ENCODE data around the gene COL1A1. TPM values are rescaled to one million over a fixed set of nuclear protein-coding genes. Genes with fewer than 3 reads are reported as not detected.

Gene COL1A1
- total and polyA plus RNA-seq, 2 of the 13 experiments (the other 11 are each of a cell fraction or from before 2014, with no cell fraction given) = 0.05 TPM; not detected in 1

DNA sequence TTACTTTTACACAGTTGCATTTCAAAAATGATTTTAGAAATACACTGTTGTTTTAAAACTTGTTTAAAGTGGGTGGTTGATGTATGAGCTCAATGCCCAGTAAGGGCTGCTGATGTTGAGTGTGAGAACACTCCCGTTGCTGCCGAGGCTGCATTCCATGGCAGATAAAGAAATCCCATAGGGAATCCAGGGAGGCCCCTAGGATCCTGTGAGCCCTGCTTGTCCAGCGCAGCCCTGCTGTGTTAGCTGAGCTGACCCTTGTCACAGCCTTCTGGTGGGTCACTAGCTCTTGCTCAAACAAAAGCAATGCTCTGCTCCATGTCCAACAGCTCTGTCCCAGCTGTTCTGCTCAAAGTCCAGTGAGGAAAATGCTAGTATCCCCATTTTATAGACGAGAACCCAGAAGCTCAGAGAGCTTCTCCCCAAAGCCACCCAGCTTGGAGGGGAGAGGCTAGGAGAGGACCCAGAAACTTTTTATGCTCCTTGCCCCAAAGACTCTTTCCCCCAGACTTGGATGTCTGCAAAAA is 18.6 kb upstream of the COL1A1 start (continued):
- peak; percentile 26 to 34; a peak in 1 of 4 replicates for TF ChIP-seq EP300 (IDR thresholded peaks at IDR 0.05; ENCODE audit: low read depth in 2 of 2, low read length in 2 of 2)
- no peak for TF ChIP-seq EP300 (CRISPR knock-in tag; IDR thresholded peaks at IDR 0.05; ENCODE audit: borderline replicate concordance)
- TF ChIP-seq ZNF652 (CRISPR knock-in tag; IDR thresholded peaks at IDR 0.05; ENCODE audit: borderline replicate concordance, low read depth) = no peak
- no peak for TF ChIP-seq NR1H2 (CRISPR knock-in tag; IDR thresholded peaks at IDR 0.05; ENCODE audit: borderline replicate concordance, low read depth)
- TF ChIP-seq, protein P1, sequence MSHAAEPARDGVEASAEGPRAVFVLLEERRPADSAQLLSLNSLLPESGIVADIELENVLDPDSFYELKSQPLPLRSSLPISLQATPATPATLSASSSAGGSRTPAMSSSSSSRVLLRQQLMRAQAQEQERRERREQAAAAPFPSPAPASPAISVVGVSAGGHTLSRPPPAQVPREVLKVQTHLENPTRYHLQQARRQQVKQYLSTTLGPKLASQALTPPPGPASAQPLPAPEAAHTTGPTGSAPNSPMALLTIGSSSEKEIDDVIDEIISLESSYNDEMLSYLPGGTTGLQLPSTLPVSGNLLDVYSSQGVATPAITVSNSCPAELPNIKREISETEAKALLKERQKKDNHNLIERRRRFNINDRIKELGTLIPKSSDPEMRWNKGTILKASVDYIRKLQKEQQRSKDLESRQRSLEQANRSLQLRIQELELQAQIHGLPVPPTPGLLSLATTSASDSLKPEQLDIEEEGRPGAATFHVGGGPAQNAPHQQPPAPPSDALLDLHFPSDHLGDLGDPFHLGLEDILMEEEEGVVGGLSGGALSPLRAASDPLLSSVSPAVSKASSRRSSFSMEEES (CRISPR knock-in tag; IDR thresholded peaks at IDR 0.05) = no peak
- no peak for TF ChIP-seq NR2F6 (IDR thresholded peaks at IDR 0.05)
- TF ChIP-seq NR2F6 (CRISPR knock-in tag; IDR thresholded peaks at IDR 0.05) = peak; percentile 73; the same call in 1 of the 2 replicates
- TF ChIP-seq, protein P2, sequence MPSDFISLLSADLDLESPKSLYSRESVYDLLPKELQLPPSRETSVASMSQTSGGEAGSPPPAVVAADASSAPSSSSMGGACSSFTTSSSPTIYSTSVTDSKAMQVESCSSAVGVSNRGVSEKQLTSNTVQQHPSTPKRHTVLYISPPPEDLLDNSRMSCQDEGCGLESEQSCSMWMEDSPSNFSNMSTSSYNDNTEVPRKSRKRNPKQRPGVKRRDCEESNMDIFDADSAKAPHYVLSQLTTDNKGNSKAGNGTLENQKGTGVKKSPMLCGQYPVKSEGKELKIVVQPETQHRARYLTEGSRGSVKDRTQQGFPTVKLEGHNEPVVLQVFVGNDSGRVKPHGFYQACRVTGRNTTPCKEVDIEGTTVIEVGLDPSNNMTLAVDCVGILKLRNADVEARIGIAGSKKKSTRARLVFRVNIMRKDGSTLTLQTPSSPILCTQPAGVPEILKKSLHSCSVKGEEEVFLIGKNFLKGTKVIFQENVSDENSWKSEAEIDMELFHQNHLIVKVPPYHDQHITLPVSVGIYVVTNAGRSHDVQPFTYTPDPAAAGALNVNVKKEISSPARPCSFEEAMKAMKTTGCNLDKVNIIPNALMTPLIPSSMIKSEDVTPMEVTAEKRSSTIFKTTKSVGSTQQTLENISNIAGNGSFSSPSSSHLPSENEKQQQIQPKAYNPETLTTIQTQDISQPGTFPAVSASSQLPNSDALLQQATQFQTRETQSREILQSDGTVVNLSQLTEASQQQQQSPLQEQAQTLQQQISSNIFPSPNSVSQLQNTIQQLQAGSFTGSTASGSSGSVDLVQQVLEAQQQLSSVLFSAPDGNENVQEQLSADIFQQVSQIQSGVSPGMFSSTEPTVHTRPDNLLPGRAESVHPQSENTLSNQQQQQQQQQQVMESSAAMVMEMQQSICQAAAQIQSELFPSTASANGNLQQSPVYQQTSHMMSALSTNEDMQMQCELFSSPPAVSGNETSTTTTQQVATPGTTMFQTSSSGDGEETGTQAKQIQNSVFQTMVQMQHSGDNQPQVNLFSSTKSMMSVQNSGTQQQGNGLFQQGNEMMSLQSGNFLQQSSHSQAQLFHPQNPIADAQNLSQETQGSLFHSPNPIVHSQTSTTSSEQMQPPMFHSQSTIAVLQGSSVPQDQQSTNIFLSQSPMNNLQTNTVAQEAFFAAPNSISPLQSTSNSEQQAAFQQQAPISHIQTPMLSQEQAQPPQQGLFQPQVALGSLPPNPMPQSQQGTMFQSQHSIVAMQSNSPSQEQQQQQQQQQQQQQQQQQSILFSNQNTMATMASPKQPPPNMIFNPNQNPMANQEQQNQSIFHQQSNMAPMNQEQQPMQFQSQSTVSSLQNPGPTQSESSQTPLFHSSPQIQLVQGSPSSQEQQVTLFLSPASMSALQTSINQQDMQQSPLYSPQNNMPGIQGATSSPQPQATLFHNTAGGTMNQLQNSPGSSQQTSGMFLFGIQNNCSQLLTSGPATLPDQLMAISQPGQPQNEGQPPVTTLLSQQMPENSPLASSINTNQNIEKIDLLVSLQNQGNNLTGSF (CRISPR knock-in tag; IDR thresholded peaks at IDR 0.05) = no peak
- no peak for TF ChIP-seq ELF1 (CRISPR knock-in tag; IDR thresholded peaks at IDR 0.05)
- TF ChIP-seq, protein P3, sequence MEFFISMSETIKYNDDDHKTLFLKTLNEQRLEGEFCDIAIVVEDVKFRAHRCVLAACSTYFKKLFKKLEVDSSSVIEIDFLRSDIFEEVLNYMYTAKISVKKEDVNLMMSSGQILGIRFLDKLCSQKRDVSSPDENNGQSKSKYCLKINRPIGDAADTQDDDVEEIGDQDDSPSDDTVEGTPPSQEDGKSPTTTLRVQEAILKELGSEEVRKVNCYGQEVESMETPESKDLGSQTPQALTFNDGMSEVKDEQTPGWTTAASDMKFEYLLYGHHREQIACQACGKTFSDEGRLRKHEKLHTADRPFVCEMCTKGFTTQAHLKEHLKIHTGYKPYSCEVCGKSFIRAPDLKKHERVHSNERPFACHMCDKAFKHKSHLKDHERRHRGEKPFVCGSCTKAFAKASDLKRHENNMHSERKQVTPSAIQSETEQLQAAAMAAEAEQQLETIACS (CRISPR knock-in tag; IDR thresholded peaks at IDR 0.05) = no peak
- TF ChIP-seq SSRP1 (CRISPR knock-in tag; IDR thresholded peaks at IDR 0.05) = no peak
- TF ChIP-seq GPN1 (CRISPR knock-in tag; IDR thresholded peaks at IDR 0.05; ENCODE audit: borderline replicate concordance) = no peak
- TF ChIP-seq ZNF772 (CRISPR knock-in tag; IDR thresholded peaks at IDR 0.05) = no peak
- 0 out of 2 replicates have a peak, but pooled peaks have one; percentile 37 for TF ChIP-seq SAP130 (CRISPR knock-in tag; IDR thresholded peaks at IDR 0.05; ENCODE audit: low read depth)
- TF ChIP-seq, protein P4, sequence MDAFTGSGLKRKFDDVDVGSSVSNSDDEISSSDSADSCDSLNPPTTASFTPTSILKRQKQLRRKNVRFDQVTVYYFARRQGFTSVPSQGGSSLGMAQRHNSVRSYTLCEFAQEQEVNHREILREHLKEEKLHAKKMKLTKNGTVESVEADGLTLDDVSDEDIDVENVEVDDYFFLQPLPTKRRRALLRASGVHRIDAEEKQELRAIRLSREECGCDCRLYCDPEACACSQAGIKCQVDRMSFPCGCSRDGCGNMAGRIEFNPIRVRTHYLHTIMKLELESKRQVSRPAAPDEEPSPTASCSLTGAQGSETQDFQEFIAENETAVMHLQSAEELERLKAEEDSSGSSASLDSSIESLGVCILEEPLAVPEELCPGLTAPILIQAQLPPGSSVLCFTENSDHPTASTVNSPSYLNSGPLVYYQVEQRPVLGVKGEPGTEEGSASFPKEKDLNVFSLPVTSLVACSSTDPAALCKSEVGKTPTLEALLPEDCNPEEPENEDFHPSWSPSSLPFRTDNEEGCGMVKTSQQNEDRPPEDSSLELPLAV (CRISPR knock-in tag; conservative IDR thresholded peaks at IDR 0.05; ENCODE audit: low read depth) = no peak
- TF ChIP-seq, protein P5, sequence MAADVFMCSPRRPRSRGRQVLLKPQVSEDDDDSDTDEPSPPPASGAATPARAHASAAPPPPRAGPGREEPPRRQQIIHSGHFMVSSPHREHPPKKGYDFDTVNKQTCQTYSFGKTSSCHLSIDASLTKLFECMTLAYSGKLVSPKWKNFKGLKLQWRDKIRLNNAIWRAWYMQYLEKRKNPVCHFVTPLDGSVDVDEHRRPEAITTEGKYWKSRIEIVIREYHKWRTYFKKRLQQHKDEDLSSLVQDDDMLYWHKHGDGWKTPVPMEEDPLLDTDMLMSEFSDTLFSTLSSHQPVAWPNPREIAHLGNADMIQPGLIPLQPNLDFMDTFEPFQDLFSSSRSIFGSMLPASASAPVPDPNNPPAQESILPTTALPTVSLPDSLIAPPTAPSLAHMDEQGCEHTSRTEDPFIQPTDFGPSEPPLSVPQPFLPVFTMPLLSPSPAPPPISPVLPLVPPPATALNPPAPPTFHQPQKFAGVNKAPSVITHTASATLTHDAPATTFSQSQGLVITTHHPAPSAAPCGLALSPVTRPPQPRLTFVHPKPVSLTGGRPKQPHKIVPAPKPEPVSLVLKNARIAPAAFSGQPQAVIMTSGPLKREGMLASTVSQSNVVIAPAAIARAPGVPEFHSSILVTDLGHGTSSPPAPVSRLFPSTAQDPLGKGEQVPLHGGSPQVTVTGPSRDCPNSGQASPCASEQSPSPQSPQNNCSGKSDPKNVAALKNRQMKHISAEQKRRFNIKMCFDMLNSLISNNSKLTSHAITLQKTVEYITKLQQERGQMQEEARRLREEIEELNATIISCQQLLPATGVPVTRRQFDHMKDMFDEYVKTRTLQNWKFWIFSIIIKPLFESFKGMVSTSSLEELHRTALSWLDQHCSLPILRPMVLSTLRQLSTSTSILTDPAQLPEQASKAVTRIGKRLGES (CRISPR knock-in tag; IDR thresholded peaks at IDR 0.05; ENCODE audit: borderline replicate concordance) = no peak
- 0 out of 2 replicates have a peak, but pooled peaks have one; percentile 47 for TF ChIP-seq ZNF296 (CRISPR knock-in tag; conservative IDR thresholded peaks at IDR 0.05)
- no peak for TF ChIP-seq ZNF326 (CRISPR knock-in tag; IDR thresholded peaks at IDR 0.05; ENCODE audit: borderline replicate concordance)
